HepG2 (cell line): ENCODE measurements around the gene RGS6. TPM values are rescaled to one million over a fixed set of nuclear protein-coding genes. Genes with fewer than 3 reads are reported as not detected.

Experiments used
- ATF7 ChIP-seq, 2 experiments: fragments of 450-650 bp in 1 of 2; sonication (generic) in 1 of 2; formaldehyde crosslinking in 1 of 2; IDR thresholded peaks; 2 replicates each; pipeline versions ENCODE4 v1.4.0 to v1.6.1; 2016 to 2020; ENCODE audit warnings: antibody characterized with exemption in 1 of 2, mild to moderate bottlenecking in 1 of 2, missing genetic modification reagents in 1 of 2
- CREB1 ChIP-seq, 2 experiments: fragments of 450-650 bp in 1 of 2; IDR thresholded peaks; 2 replicates each; pipeline ENCODE4 v1.6.1; 2016 to 2017; ENCODE audit warnings: control low read depth in 1 of 2, mild to moderate bottlenecking in 1 of 2, missing compliant biosample characterization in 1 of 2, missing genetic modification characterization in 1 of 2
- RORA ChIP-seq: sonication (generic); formaldehyde crosslinking; IDR thresholded peaks from 2 replicates; pipeline ENCODE4 v1.5.0; 2020; ENCODE audit warnings: mild to moderate bottlenecking, missing genetic modification reagents, moderate library complexity
- TCF12 ChIP-seq, 2 experiments: fragments of 450-650 bp in 1 of 2; sonication (generic) in 1 of 2; formaldehyde crosslinking in 1 of 2; IDR thresholded peaks; 2 replicates each; pipeline versions ENCODE4 v1.6.1 to v1.8.0; 2017 to 2022; ENCODE audit warnings: antibody characterized with exemption in 1 of 2, mild to moderate bottlenecking in 1 of 2, missing genetic modification reagents in 1 of 2, moderate library complexity in 1 of 2
- ZBTB20 ChIP-seq: sonication (generic); formaldehyde crosslinking; IDR thresholded peaks from 2 replicates; pipeline ENCODE4 v1.8.1; 2023; ENCODE audit warnings: missing genetic modification reagents, low read depth, mild to moderate bottlenecking, borderline replicate concordance
- ZNF333 ChIP-seq: sonication (generic); formaldehyde crosslinking; IDR thresholded peaks from 2 replicates; pipeline ENCODE4 v1.4.0; 2020; ENCODE audit warnings: mild to moderate bottlenecking, missing genetic modification reagents, borderline replicate concordance
- ZNF407 ChIP-seq: sonication (generic); formaldehyde crosslinking; IDR thresholded peaks from one replicate; pipeline ENCODE4 v1.5.1; 2020; ENCODE audit warnings: mild to moderate bottlenecking, missing genetic modification reagents; ENCODE audit errors: not compliant biosample characterization
- ZNF768 ChIP-seq: sonication (generic); formaldehyde crosslinking; IDR thresholded peaks from 2 replicates; pipeline ENCODE4 v1.4.0; 2020; ENCODE audit warnings: missing genetic modification reagents
- ZSCAN31 ChIP-seq: sonication (generic); formaldehyde crosslinking; IDR thresholded peaks from 2 replicates; pipeline ENCODE4 v1.5.0; 2020; ENCODE audit warnings: low read depth, mild to moderate bottlenecking, missing genetic modification reagents
- polyA plus RNA-seq, 8 experiments: library from polyadenylated mRNA; depleted of rRNA in 3 of 8; stranded (reverse) in 7 of 8; unstranded in 1 of 8; fragments of >200 nt; fragmentation: Illumina TruSeq in 4 of 8; extraction: Trizol in 4 of 8; gene quantifications; 2 replicates each; pipeline versions ENCODE4 v1.2.1 to v1.2.3, GENCODE V29; 2011 to 2016; ENCODE audit warnings: low read depth in 4 of 8, missing spikeins in 1 of 8, mixed read lengths in 1 of 8; ENCODE audit not compliant: insufficient read depth in 1 of 8
- total RNA-seq, 5 experiments: library from RNA; depleted of rRNA; stranded (reverse); fragments of >200 nt; fragmentation: Illumina TruSeq; extraction: Trizol; gene quantifications; 2 replicates each; pipeline ENCODE4 v1.2.3, GENCODE V29; 2016; ENCODE audit warnings: low read depth in 1 of 5
- TF ChIP-seq, protein P1 (sequence below): sonication (generic); formaldehyde crosslinking; IDR thresholded peaks from 2 replicates; pipeline ENCODE4 v1.4.0; 2020; ENCODE audit warnings: mild to moderate bottlenecking, missing genetic modification reagents

Gene RGS6
- total and polyA plus RNA-seq, 2 of the 13 experiments (the other 11 are each of a cell fraction or from before 2014, with no cell fraction given) = not detected

GRCh38 chr14:72172049-72172448, 239.8 kb downstream of the RGS6 start (continued):
- TF ChIP-seq ZNF407 (CRISPR knock-in tag) (no peak), TCF12 (IDR thresholded peaks at IDR 0.05) (no peak), TCF12 (CRISPR knock-in tag; IDR thresholded peaks at IDR 0.05) (no peak), ATF7 (IDR thresholded peaks at IDR 0.05) (peak; percentile 77), ATF7 (CRISPR knock-in tag; IDR thresholded peaks at IDR 0.05) (no peak), ZNF333 (CRISPR knock-in tag) (no peak), RORA (CRISPR knock-in tag) (no peak), ZSCAN31 (CRISPR knock-in tag) (no peak), ZNF768 (no peak), ZBTB20 (no peak), CREB1 (IDR thresholded peaks at IDR 0.05) (peak; percentile 35; the same call in 1 of the 2 replicates), CREB1 (CRISPR knock-in tag; IDR thresholded peaks at IDR 0.05) (no peak)
- TF ChIP-seq, protein P1, sequence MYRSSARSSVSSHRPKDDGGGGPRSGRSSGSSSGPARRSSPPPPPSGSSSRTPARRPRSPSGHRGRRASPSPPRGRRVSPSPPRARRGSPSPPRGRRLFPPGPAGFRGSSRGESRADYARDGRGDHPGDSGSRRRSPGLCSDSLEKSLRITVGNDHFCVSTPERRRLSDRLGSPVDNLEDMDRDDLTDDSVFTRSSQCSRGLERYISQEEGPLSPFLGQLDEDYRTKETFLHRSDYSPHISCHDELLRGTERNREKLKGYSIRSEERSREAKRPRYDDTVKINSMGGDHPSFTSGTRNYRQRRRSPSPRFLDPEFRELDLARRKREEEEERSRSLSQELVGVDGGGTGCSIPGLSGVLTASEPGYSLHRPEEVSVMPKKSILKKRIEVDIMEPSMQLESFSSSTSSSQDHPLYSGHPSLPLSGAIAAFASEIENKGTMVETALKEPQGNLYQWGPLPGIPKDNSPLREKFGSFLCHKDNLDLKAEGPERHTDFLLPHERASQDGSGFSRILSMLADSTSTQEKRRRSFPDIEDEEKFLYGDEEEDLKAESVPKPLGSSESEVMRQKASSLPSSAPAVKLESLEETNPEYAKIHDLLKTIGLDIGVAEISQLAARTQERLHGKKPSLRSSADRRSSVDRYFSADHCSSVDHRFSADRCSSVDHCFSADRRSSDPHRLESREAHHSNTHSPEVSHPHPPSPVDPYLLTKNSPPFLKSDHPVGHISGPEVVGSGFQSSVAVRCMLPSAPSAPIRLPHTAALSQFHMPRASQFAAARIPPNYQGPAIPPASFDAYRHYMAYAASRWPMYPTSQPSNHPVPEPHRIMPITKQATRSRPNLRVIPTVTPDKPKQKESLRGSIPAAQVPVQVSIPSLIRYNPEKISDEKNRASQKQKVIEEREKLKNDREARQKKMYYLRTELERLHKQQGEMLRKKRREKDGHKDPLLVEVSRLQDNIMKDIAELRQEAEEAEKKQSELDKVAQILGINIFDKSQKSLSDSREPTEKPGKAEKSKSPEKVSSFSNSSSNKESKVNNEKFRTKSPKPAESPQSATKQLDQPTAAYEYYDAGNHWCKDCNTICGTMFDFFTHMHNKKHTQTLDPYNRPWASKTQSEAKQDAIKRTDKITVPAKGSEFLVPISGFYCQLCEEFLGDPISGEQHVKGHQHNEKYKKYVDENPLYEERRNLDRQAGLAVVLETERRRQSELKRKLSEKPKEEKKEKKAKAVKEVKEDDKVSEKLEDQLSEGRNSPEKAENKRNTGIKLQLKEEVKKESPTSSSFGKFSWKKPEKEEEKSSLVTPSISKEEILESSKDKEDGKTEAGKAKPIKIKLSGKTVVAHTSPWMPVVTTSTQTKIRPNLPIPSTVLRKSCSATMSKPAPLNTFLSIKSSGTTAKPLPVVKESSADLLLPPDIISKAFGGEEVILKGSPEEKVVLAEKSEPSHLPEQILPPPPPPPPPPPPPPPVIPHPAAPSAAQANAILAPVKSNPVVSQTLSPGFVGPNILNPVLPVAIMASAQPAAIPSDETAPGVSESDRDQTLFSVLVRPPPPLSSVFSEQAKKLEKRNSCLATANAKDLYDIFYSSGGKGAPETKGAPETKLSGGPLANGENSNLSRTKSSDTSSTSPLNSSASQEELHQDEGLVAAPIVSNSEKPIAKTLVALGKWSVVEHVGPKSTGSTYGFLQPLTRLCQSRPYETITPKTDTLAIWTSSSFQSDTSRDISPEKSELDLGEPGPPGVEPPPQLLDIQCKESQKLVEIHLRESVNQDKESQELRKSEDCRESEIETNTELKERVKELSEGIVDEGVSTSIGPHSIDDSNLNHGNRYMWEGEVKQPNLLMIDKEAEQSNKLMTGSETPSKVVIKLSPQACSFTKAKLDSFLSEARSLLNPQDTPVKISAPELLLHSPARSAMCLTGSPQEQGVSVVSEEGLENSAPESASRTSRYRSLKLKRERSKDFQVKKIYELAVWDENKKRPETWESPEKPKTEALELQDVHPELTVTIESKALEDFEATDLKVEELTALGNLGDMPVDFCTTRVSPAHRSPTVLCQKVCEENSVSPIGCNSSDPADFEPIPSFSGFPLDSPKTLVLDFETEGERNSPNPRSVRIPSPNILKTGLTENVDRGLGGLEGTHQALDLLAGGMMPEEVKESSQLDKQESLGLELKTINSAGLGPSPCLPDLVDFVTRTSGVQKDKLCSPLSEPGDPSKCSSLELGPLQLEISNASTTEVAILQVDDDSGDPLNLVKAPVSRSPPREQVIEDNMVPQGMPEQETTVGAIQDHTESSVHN (CRISPR knock-in tag) = no peak
- TF ChIP-seq, all 625 proteins: peak for 2
